EL (cell line): ENCODE measurements around the gene GGT5.
"Not testable (repeated sequence)": the region's sequence is repeated elsewhere in the genome, so short reads cannot be mapped to it uniquely, and the experiment has no call there.

ENCODE experiments used
- DNase-seq: peaks from one replicate; pipeline ENCODE4 v3.0.0-alpha.2; 2016

The GGT5 gene

GRCh38 chr22:24259459-24259858 lies 14.6 kb upstream of the GGT5 start:
- peak; percentile 81 for DNase-seq

GRCh38 chr22:24256736-24257135 lies 11.9 kb upstream of the GGT5 start:
- DNase-seq, result not testable (repeated sequence)

- not testable (repeated sequence) for DNase-seq
Measured at GRCh38 chr22:24256136-24256535, 11.3 kb upstream of the GGT5 start.

- DNase-seq, result not testable (repeated sequence)
Measured at GRCh38 chr22:24253126-24253525, 8.2 kb upstream of the GGT5 start.

DNA sequence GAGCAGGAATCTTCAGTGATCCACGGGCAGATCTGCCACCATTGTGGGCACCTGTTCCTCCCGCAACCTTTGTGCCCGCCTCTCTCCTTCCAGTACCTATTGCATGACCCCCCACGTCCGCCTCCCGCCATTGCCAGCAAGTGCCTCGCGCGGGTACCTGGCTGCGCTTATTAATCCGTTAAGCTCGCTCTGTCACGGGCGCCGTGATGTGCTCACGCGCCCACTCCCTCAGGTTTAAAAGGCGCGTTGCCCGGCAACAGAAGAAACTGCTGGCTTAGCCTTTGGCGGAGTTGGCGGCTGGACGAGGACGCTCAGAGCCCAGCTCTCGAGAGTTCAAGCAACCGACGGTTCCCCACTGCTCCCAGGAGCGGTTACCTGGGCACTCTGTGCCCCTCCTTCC lies 6.4 kb upstream of the GGT5 start:
- DNase-seq, result not testable (repeated sequence)

- not testable (repeated sequence) for DNase-seq
Measured at GRCh38 chr22:24249413-24249812, 4.5 kb upstream of the GGT5 start.

- not testable (repeated sequence) for DNase-seq
Measured at GRCh38 chr22:24248611-24249010, 3.7 kb upstream of the GGT5 start.

- DNase-seq, result peak; percentile 93
Measured at GRCh38 chr22:24247564-24248344, 2.9 kb upstream of the GGT5 start.

GRCh38 chr22:24247011-24247507 lies 2.2 kb upstream of the GGT5 start:
- DNase-seq, result no peak

DNA sequence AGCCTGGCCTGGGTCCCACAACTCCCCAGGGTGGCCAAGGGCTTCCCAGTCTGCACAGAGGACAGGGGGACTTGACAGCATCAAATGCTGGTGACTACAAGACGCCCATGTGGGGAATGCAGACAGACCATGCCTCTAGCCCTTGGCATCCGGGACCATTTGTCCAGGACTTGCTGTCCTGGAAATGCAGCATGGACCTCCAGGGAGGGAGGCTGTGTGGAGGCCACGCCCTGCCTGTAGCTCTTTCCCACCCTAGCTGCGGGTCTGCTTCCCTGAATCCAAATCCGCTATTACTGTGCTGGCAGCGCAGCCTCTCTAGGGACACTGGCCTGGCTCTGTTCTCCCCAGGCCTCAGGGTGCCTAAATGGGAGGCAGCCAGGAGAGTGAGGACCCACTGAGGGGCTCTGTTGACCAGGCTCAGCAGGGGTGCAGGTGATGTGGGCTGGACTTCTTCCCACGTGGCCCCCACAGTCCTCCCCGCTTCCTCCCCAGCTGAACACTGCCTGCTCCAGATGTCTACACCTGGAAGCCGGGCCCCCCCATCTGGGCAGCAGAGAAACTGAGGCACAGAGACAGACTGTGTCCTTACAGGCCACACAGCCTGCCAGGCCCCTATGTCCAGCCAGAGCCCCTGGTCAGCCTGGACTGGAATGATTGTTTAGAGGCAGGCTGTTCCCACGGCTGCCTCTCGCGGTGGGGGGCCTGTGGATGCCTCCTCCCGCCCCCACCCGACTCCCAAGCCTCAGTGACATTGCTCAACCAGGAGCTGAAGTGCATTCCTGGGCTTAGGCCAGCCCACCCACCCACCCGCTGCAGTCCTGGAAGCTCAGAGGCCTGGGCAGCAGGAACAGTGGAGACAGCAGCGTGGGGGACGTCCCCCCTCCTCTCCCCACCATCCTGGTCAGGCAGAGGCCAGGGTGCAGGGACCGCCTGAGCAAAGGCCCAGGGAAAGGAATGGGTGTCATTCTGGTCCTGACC lies 991 bp upstream of the GGT5 start:
- DNase-seq, result peak; percentile 39

DNA sequence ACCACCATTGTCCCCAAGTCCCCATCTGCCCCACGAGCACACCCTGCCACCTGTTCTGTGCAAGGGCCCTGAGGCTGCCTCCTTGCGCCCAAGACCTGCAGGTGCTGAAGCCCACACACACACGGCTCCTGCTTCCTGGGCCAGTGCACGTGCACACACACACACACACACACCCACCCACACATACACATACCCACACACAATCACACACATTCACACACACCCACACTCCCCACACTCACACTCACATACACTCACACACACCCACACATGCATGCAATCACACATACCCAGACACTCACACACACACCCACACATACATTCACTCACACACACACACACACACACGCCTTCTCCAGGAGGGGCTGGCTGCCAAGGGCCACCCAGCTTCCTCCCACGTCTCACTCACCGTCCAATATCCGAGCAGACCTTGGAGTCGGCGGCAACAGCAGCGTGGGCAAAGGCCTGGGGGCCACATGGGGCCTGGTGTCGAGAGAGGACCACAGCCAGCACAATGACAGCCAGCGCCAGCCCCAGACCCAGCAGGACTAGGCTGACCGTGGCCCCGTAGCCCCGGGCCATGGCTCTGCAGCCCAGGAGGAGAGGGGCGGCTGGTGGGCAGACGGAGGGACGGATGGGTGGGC lies 616 bp downstream of the GGT5 start:
- DNase-seq, result no peak

- DNase-seq, result not testable (repeated sequence)
Measured at GRCh38 chr22:24243417-24243816, 1.5 kb downstream of the GGT5 start.

GRCh38 chr22:24240985-24241692 lies 3.7 kb downstream of the GGT5 start:
- DNase-seq, result not testable (repeated sequence)

GRCh38 chr22:24240381-24240780 lies 4.5 kb downstream of the GGT5 start:
- no peak for DNase-seq

DNA sequence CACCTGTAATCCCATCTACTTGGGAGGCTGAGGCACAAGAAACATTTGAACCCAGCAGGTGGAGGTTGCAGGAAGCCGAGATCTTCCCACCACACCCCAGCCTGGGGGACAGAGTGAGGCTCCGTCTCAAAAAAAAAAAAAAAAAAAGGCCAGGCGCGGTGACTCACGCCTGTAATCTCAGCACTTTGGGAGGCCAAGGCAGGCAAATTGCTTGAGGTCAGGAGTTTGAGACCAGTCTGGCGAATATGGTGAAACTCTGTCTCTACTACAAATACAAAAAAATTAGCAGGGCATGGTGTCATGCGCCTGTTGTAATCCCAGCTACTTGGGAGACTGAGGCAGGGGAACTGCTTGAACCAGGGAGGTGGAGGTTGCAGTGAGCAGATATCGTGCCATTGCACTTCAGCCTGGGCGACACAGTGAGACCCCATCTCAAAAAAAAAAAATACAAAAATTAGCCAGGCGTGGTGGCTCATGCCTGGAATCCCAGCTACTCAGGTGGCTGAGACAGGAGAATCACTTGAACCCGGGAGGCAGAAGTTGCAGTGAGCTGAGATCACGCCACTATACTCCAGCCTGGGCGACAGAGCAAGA lies 6.7 kb downstream of the GGT5 start:
- DNase-seq, result not testable (repeated sequence)

DNA sequence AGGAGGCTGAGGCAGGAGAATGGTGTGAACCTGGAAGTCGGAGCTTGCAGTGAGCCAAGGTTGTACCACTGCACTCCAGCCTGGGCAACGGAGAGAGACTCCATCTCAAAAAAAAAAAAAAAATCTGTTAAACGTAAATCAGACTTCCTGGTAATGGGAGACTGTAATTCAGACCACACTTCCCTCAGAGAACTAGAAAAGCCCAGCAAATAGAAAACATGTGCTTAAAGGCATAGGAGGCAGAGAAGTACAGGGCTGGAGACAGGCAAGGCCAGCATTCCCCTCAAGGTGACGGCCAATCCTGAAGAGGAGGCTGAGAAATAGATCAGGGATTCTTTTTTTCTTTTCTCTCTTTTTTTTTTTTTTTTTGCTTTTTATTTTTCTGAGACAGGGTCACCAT lies 8.2 kb downstream of the GGT5 start:
- no peak for DNase-seq

DNA sequence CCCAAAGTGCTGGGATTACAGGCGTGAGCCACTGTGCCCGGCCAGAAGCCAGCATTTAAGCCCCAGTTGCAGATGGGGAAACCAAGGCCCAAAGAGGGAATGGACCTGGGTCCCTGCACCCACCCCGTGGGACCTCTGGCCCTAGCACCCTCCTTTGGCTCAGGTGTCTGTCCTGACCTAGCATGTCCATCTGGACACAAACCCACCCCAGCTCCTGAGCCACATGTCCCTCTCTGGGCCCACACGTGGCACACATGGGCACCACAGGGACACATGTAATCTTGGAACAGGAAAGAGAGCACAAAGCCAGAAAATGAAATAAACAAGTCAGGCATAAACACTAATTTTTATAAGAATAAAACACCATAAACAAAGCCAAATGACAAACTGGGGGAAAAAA lies 9.6 kb downstream of the GGT5 start:
- no peak for DNase-seq

DNA sequence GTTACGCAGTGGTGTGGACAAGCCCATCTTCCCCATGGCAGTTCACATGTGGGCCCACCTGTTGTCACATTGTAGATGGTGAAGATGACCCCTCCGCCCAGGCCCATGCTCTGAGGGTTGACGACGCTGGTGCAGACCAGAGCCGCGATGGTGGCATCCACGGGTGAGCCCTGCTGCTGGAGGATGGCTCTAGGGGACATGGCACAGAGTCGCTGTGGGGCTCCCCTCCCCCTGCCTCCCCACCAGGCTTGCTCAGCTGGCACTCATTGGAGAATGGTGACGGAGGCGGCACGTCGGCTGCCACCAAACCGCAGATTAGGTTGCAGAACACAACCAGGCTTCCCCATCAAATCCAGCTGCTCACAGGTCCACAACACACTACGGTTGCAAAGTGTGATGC lies 11.1 kb downstream of the GGT5 start:
- DNase-seq, result no peak

DNA sequence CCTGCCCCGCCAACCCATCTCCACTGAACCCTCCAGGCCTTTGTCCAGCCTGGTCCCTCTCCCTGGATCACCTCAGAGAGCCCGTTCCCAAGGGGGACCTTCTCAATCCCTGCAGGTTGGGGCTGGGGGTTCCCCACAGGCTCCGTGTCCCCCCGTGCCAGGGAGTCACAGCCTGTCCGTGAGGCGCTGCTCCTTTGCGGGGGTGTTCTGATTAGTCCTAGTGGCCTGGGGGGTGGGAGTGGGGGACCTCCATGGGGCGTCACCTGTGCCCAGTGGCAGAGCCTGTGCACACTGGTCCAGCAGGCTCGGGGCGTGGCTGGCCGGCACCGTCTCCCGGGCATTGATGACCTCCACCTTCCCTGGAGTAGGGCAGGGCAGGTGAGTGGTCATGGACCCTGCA lies 11.6 kb downstream of the GGT5 start:
- no peak for DNase-seq

DNA sequence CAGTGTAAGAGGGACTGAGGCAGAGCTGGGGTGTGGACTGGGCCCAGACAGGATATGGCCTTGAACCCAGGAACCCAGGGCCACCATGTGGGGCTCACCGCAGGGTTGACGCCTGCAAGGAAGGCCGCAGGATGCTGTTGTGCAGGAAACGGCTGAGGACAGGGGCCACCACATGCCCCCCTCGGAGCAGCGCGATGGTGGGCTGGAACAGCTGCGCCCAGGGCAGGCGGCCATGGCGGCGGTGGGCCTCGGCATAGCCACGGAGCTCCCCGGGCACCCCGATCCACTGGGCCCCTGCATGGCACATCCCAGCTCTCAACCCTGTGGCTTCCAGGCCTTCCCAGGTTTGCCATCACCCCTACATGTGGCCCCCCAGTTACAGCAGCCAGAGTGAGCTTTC lies 12.2 kb downstream of the GGT5 start:
- DNase-seq, result no peak

GRCh38 chr22:24232124-24232523 lies 12.8 kb downstream of the GGT5 start:
- DNase-seq, result no peak

GRCh38 chr22:24231706-24232105 lies 13.2 kb downstream of the GGT5 start:
- no peak for DNase-seq
